Endothelial cell (in vitro differentiated cells): ENCODE measurements around the gene MTRFR. TPM values are rescaled to one million over a fixed set of nuclear protein-coding genes. Genes with fewer than 3 reads are reported as not detected.

Experiments
- DNase-seq: peaks from one replicate; pipeline ENCODE4 v3.0.0; 2021; ENCODE audit warnings: low spot score
- H3K27ac Mint-ChIP-seq: one replicate; pipeline ENCODE4 v1.8.0; 2021; ENCODE audit warnings: mixed read lengths, inconsistent platforms; ENCODE audit not compliant: unreplicated experiment
- H3K27me3 Mint-ChIP-seq: one replicate; pipeline ENCODE4 v1.8.0; 2021; ENCODE audit warnings: mild to moderate bottlenecking, moderate library complexity, mixed read lengths, inconsistent platforms; ENCODE audit not compliant: unreplicated experiment
- H3K36me3 Mint-ChIP-seq: one replicate; pipeline ENCODE4 v1.8.0; 2021; ENCODE audit warnings: mild to moderate bottlenecking, low read depth, mixed read lengths, inconsistent platforms; ENCODE audit not compliant: unreplicated experiment
- H3K4me1 Mint-ChIP-seq: one replicate; pipeline ENCODE4 v1.8.0; 2021; ENCODE audit warnings: mild to moderate bottlenecking, mixed read lengths, inconsistent platforms; ENCODE audit not compliant: unreplicated experiment
- H3K4me3 Mint-ChIP-seq: one replicate; pipeline ENCODE4 v1.8.0; 2021; ENCODE audit warnings: mild to moderate bottlenecking, mixed read lengths, inconsistent platforms; ENCODE audit not compliant: unreplicated experiment
- H3K9me3 Mint-ChIP-seq: one replicate; pipeline ENCODE4 v1.8.0; 2021; ENCODE audit warnings: mixed read lengths, inconsistent platforms; ENCODE audit not compliant: unreplicated experiment
- total RNA-seq: library from RNA; stranded (reverse); fragmentation: NEBNext Ultra II Directional; extraction: Animal tissue kit (Norgen Biotek cat#: 25700); gene quantifications from one replicate; pipeline ENCODE4 v1.2.1, GENCODE V29; 2021; ENCODE audit not compliant: unreplicated experiment
- TF ChIP-seq, protein P1 (sequence below): fragments of 200-600 bp; sonication (generic); IDR thresholded peaks from one replicate; pipeline ENCODE4 v1.5.0; 2021; ENCODE audit warnings: antibody characterized with exemption; ENCODE audit not compliant: unreplicated experiment

The MTRFR gene
- total RNA-seq, 1 donor from 2014 or later: 11.6 TPM

GRCh38 chr12:123284669-123285068 is 51.4 kb downstream of the MTRFR start:
- TF ChIP-seq, protein P1, sequence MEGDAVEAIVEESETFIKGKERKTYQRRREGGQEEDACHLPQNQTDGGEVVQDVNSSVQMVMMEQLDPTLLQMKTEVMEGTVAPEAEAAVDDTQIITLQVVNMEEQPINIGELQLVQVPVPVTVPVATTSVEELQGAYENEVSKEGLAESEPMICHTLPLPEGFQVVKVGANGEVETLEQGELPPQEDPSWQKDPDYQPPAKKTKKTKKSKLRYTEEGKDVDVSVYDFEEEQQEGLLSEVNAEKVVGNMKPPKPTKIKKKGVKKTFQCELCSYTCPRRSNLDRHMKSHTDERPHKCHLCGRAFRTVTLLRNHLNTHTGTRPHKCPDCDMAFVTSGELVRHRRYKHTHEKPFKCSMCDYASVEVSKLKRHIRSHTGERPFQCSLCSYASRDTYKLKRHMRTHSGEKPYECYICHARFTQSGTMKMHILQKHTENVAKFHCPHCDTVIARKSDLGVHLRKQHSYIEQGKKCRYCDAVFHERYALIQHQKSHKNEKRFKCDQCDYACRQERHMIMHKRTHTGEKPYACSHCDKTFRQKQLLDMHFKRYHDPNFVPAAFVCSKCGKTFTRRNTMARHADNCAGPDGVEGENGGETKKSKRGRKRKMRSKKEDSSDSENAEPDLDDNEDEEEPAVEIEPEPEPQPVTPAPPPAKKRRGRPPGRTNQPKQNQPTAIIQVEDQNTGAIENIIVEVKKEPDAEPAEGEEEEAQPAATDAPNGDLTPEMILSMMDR: no peak
- Mint-ChIP-seq H3K27me3 (peaks cover 4% of the 10 kb centered on the region), H3K36me3 (no peaks in the 10 kb centered on the region), H3K4me1 (no peaks in the 10 kb centered on the region), H3K27ac (no peak overlapping the region), H3K9me3 (no peaks in the 10 kb centered on the region), H3K4me3 (no peak overlapping the region)
- no peak for DNase-seq

DNA sequence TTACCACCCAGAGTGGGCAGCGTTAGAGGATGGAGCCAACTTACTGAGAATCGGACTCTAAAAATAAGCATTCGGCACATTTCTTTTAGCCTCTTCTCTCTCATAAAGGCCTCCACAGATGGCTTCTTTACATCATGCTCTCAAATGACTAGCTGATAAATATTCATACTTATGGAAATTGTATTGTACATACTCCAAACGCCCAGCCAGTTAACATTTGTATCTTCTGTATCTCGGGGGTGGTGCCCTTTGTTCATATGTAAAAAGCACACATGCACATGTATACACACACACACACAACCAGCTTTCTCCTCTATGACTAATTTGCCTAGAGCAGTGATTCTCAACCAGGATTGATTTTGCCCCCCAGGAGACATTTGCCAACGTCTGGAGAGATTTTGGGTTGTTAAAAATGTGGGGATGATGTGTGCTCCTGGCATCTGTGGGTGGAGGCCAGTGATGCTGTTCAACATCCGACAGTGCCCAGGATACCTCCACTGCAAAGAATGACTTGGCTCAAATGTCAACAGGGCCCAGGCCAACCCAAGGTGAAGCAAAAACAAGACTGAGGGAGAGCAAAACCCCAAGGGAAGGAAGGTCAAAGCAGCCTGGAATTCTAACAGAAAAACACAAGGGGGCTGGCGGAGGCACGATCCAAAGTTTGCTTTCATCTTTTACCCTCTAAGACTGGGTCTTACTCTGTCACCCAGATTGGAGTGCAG is 53.6 kb downstream of the MTRFR start:
- Mint-ChIP-seq H3K4me3 (no peak overlapping the region), H3K27ac (peak overlapping the region; percentile 36), H3K36me3 (peaks cover 6% of the 10 kb centered on the region), H3K9me3 (no peaks in the 10 kb centered on the region), H3K4me1 (no peaks in the 10 kb centered on the region), H3K27me3 (peaks cover 4% of the 10 kb centered on the region)
- TF ChIP-seq, protein P1: no peak
- no peak for DNase-seq

- H3K27me3 Mint-ChIP-seq: peaks cover 5% of the 10 kb centered on the region
- no peaks in the 10 kb centered on the region for H3K9me3 Mint-ChIP-seq
- TF ChIP-seq, protein P1: no peak
- H3K4me3 Mint-ChIP-seq: no peak overlapping the region
- peaks cover 11% of the 10 kb centered on the region for H3K36me3 Mint-ChIP-seq
- no peak for DNase-seq
- H3K4me1 Mint-ChIP-seq: no peaks in the 10 kb centered on the region
- H3K27ac Mint-ChIP-seq: no peak overlapping the region
Observed at GRCh38 chr12:123288751-123289346, 55.6 kb downstream of the MTRFR start.

GRCh38 chr12:123289911-123290310 is 56.7 kb downstream of the MTRFR start:
- Mint-ChIP-seq H3K27me3 (peaks cover 5% of the 10 kb centered on the region), H3K27ac (no peak overlapping the region), H3K36me3 (peaks cover 19% of the 10 kb centered on the region), H3K4me1 (no peaks in the 10 kb centered on the region), H3K4me3 (no peak overlapping the region), H3K9me3 (no peaks in the 10 kb centered on the region)
- DNase-seq: no peak
- TF ChIP-seq, protein P1: no peak

- Mint-ChIP-seq H3K27ac (no peak overlapping the region), H3K4me3 (no peak overlapping the region), H3K9me3 (no peaks in the 10 kb centered on the region)
Observed at GRCh38 chr12:123293178-123293760, 60.0 kb downstream of the MTRFR start.

More at GRCh38 chr12:123293178-123293760, 60.0 kb downstream of the MTRFR start:
- Mint-ChIP-seq H3K4me1 (no peaks in the 10 kb centered on the region), H3K27me3 (peaks cover 4% of the 10 kb centered on the region), H3K36me3 (peaks cover 30% of the 10 kb centered on the region)
- DNase-seq: no peak
- TF ChIP-seq, protein P1: no peak
